ENCODE results near the gene CCDC85A.

CCDC85A gene

GRCh38 chr2:56206250-56206649 lies 22.5 kb downstream of the CCDC85A start:
- TF ChIP-seq POLR2A (IDR thresholded peaks at IDR 0.05; ENCODE audit: low read depth, low read length), result no peak
- DNase-seq (ENCODE audit: insufficient read length, low spot score) (no peak), FAIRE-seq (no peak)

- no peak for TF ChIP-seq POLR2A (IDR thresholded peaks at IDR 0.05; ENCODE audit: low read depth, low read length)
- DNase-seq (ENCODE audit: insufficient read length, low spot score) (no peak), FAIRE-seq (no peak)
These were observed 24.0 kb downstream of the CCDC85A start for GRCh38 chr2:56207760-56208159.

- TF ChIP-seq POLR2A (IDR thresholded peaks at IDR 0.05; ENCODE audit: low read depth, low read length), result no peak
- no peak for FAIRE-seq
- no peak for DNase-seq (ENCODE audit: insufficient read length, low spot score)
These were observed 24.6 kb downstream of the CCDC85A start for GRCh38 chr2:56208380-56208779.

- no peak for DNase-seq (ENCODE audit: insufficient read length, low spot score)
- FAIRE-seq, result no peak
- TF ChIP-seq POLR2A (IDR thresholded peaks at IDR 0.05; ENCODE audit: low read depth, low read length), result no peak
These were observed 25.9 kb downstream of the CCDC85A start for GRCh38 chr2:56209701-56210100.

- no peak for DNase-seq (ENCODE audit: insufficient read length, low spot score)
- no peak for TF ChIP-seq POLR2A (IDR thresholded peaks at IDR 0.05; ENCODE audit: low read depth, low read length)
- FAIRE-seq, result no peak
These were observed 26.5 kb downstream of the CCDC85A start for GRCh38 chr2:56210291-56210690.

- no peak for FAIRE-seq
- TF ChIP-seq POLR2A (IDR thresholded peaks at IDR 0.05; ENCODE audit: low read depth, low read length), result no peak
- DNase-seq (ENCODE audit: insufficient read length, low spot score), result no peak
These were observed 27.3 kb downstream of the CCDC85A start for GRCh38 chr2:56211048-56211447.

- TF ChIP-seq POLR2A (IDR thresholded peaks at IDR 0.05; ENCODE audit: low read depth, low read length), result no peak
- FAIRE-seq (no peak), DNase-seq (ENCODE audit: insufficient read length, low spot score) (no peak)
These were observed 32.1 kb downstream of the CCDC85A start for GRCh38 chr2:56215911-56216310.

GRCh38 chr2:56217106-56217505 lies 33.3 kb downstream of the CCDC85A start:
- FAIRE-seq, result no peak
- TF ChIP-seq POLR2A (IDR thresholded peaks at IDR 0.05; ENCODE audit: low read depth, low read length), result no peak
- DNase-seq (ENCODE audit: insufficient read length, low spot score), result no peak

GRCh38 chr2:56222481-56222880 lies 38.7 kb downstream of the CCDC85A start:
- FAIRE-seq (no peak), DNase-seq (ENCODE audit: insufficient read length, low spot score) (no peak)
- no peak for TF ChIP-seq POLR2A (IDR thresholded peaks at IDR 0.05; ENCODE audit: low read depth, low read length)

- FAIRE-seq (no peak), DNase-seq (ENCODE audit: insufficient read length, low spot score) (no peak)
- no peak for TF ChIP-seq POLR2A (IDR thresholded peaks at IDR 0.05; ENCODE audit: low read depth, low read length)
These were observed 40.5 kb downstream of the CCDC85A start for GRCh38 chr2:56224316-56224715.

- no peak for DNase-seq (ENCODE audit: insufficient read length, low spot score)
- FAIRE-seq, result no peak
- no peak for TF ChIP-seq POLR2A (IDR thresholded peaks at IDR 0.05; ENCODE audit: low read depth, low read length)
These were observed 44.0 kb downstream of the CCDC85A start for GRCh38 chr2:56227811-56228210.

- FAIRE-seq, result no peak
- TF ChIP-seq POLR2A (IDR thresholded peaks at IDR 0.05; ENCODE audit: low read depth, low read length), result no peak
- DNase-seq (ENCODE audit: insufficient read length, low spot score), result no peak
These were observed 45.7 kb downstream of the CCDC85A start for GRCh38 chr2:56229397-56230060.

- no peak for TF ChIP-seq POLR2A (IDR thresholded peaks at IDR 0.05; ENCODE audit: low read depth, low read length)
- FAIRE-seq (no peak), DNase-seq (ENCODE audit: insufficient read length, low spot score) (no peak)
These were observed 46.4 kb downstream of the CCDC85A start for GRCh38 chr2:56230156-56230555.

- no peak for DNase-seq (ENCODE audit: insufficient read length, low spot score)
- no peak for TF ChIP-seq POLR2A (IDR thresholded peaks at IDR 0.05; ENCODE audit: low read depth, low read length)
- FAIRE-seq, result no peak
These were observed 47.6 kb downstream of the CCDC85A start for GRCh38 chr2:56231361-56231760.

GRCh38 chr2:56232912-56233311 lies 49.1 kb downstream of the CCDC85A start:
- DNase-seq (ENCODE audit: insufficient read length, low spot score), result no peak
- TF ChIP-seq POLR2A (IDR thresholded peaks at IDR 0.05; ENCODE audit: low read depth, low read length), result no peak
- FAIRE-seq, result no peak

GRCh38 chr2:56234241-56234640 lies 50.5 kb downstream of the CCDC85A start:
- no peak for TF ChIP-seq POLR2A (IDR thresholded peaks at IDR 0.05; ENCODE audit: low read depth, low read length)
- no peak for FAIRE-seq
- no peak for DNase-seq (ENCODE audit: insufficient read length, low spot score)
